RKO (cell line): Measurements from ENCODE around the gene CAV2.
"Not testable (repeated sequence)": the region's sequence is repeated elsewhere in the genome, so short reads cannot be mapped to it uniquely, and the experiment has no call there.

Experiments
- DNase-seq: peaks from one replicate; pipeline ENCODE4 v3.0.0-alpha.2; 2016; ENCODE audit warnings: low spot score

CAV2 gene

GRCh38 chr7:116499168-116500077, at the start of gene CAV2:
Gene CAV2 (plus strand): TSS chr7:116499738. CDS start chr7:116499782, 44 bp downstream.
- peak; percentile 22 for DNase-seq

- DNase-seq: no peak
Observed at GRCh38 chr7:116449950-116450349, 49.6 kb upstream of the CAV2 start.

GRCh38 chr7:116451957-116452729, 47.4 kb upstream of the CAV2 start:
- DNase-seq: no peak

GRCh38 chr7:116454377-116454776, 45.2 kb upstream of the CAV2 start:
- no peak for DNase-seq

- peak; percentile 79 for DNase-seq
Observed at GRCh38 chr7:116455009-116455408, 44.5 kb upstream of the CAV2 start.

- DNase-seq: no peak
Observed at GRCh38 chr7:116455499-116455898, 44.0 kb upstream of the CAV2 start.

- DNase-seq: no peak
Observed at GRCh38 chr7:116461500-116461899, 38.0 kb upstream of the CAV2 start.

GRCh38 chr7:116463956-116464355, 35.6 kb upstream of the CAV2 start:
- DNase-seq: no peak

- DNase-seq: no peak
Observed at GRCh38 chr7:116464375-116464774, 35.2 kb upstream of the CAV2 start.

- DNase-seq: no peak
Observed at GRCh38 chr7:116465125-116465524, 34.4 kb upstream of the CAV2 start.

GRCh38 chr7:116468534-116468933, 31.0 kb upstream of the CAV2 start:
- DNase-seq: no peak

GRCh38 chr7:116477625-116478024, 21.9 kb upstream of the CAV2 start:
- no peak for DNase-seq

- DNase-seq: peak; percentile 45
Observed at GRCh38 chr7:116478834-116479233, 20.7 kb upstream of the CAV2 start.

GRCh38 chr7:116483271-116483942, 16.1 kb upstream of the CAV2 start:
- DNase-seq: no peak

GRCh38 chr7:116484389-116484788, 15.1 kb upstream of the CAV2 start:
- not testable (repeated sequence) for DNase-seq

GRCh38 chr7:116487907-116488521, 11.5 kb upstream of the CAV2 start:
- no peak for DNase-seq

- DNase-seq: no peak
Observed at GRCh38 chr7:116490351-116490750, 9.2 kb upstream of the CAV2 start.

- DNase-seq: no peak
Observed at GRCh38 chr7:116491887-116492653, 7.5 kb upstream of the CAV2 start.

- no peak for DNase-seq
Observed at GRCh38 chr7:116492654-116493109, 6.9 kb upstream of the CAV2 start.

- no peak for DNase-seq
Observed at GRCh38 chr7:116493449-116493848, 6.1 kb upstream of the CAV2 start.

- no peak for DNase-seq
Observed at GRCh38 chr7:116494472-116494871, 5.1 kb upstream of the CAV2 start.
